OCI-LY3 (cell line): ENCODE measurements around the gene LZIC.

Experiments
- EZH2phosphoT487 ChIP-seq: fragments of 200-600 bp; shearing (Covaris generic); IDR thresholded peaks from 2 replicates; pipeline ENCODE4 v1.6.1; 2018; ENCODE audit warnings: antibody characterized with exemption, mixed run types, low read depth
- TF ChIP-seq, protein P1 (sequence below): fragments of 200-600, 300-600 bp; sonication (generic); IDR thresholded peaks from 2 replicates; pipeline ENCODE4 v1.5.1; 2014; ENCODE audit warnings: antibody characterized with exemption, low read length, low read depth

DNA sequence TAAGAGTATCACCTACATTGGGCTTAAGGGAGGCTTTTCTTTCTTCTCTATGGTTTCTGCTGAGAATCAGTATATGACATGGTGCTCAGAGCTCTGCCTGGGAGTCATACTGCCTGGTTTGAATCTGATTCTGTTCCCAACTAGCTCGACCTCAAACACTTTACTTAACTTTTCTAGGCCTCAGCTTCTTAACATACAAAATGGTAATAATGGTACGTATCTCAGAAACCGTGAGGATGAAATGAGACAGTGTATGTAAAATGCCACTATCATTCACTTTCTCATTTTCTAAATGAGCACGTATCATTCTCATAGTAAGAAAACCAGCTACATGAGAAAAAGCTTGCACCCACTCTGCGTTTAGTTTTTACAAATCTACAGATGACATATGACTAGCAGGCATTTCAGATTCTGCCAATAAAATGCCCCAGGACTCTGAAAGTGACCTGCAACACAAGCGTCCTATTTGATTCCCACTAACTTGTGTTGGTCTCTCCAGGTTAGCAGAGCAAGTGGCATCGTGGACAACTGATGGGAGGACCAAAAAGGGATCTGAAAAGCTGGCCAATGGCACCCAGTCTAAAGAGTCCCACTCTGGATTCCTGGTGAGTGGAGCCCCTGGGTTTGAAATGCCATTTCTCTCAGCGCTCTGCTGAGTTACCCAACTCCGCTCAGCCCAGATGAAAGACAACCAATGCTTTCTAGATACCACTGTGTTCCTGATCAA lies 39.2 kb downstream of the LZIC start:
- TF ChIP-seq, protein P1, sequence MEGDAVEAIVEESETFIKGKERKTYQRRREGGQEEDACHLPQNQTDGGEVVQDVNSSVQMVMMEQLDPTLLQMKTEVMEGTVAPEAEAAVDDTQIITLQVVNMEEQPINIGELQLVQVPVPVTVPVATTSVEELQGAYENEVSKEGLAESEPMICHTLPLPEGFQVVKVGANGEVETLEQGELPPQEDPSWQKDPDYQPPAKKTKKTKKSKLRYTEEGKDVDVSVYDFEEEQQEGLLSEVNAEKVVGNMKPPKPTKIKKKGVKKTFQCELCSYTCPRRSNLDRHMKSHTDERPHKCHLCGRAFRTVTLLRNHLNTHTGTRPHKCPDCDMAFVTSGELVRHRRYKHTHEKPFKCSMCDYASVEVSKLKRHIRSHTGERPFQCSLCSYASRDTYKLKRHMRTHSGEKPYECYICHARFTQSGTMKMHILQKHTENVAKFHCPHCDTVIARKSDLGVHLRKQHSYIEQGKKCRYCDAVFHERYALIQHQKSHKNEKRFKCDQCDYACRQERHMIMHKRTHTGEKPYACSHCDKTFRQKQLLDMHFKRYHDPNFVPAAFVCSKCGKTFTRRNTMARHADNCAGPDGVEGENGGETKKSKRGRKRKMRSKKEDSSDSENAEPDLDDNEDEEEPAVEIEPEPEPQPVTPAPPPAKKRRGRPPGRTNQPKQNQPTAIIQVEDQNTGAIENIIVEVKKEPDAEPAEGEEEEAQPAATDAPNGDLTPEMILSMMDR: no peak
- no peak for TF ChIP-seq EZH2phosphoT487
